HepG2 (cell line): ENCODE data around the gene CYTH2. TPM values are rescaled to one million over a fixed set of nuclear protein-coding genes. Genes with fewer than 3 reads are reported as not detected.
A peak's percentile ranks its signal among the peaks of the same experiment; 100 is the strongest.

ENCODE experiments used
- CBX2 ChIP-seq, 2 experiments: fragments of 200-600 bp in 1 of 2; sonication (generic); formaldehyde crosslinking in 1 of 2; IDR thresholded peaks; 2 replicates each; pipeline versions ENCODE4 v1.7.0 to v1.8.1; 2018 to 2022; ENCODE audit warnings: low read depth in 2 of 2, low read length in 1 of 2, mild to moderate bottlenecking in 1 of 2, missing genetic modification reagents in 1 of 2
- MED1 ChIP-seq: sonication (generic); formaldehyde crosslinking; IDR thresholded peaks from 2 replicates; pipeline ENCODE4 v1.4.0; 2020; ENCODE audit warnings: missing genetic modification reagents
- MED8 ChIP-seq: sonication (generic); formaldehyde crosslinking; IDR thresholded peaks from 2 replicates; pipeline ENCODE4 v1.8.1; 2023; ENCODE audit warnings: mild to moderate bottlenecking, missing genetic modification reagents; ENCODE audit not compliant: insufficient replicate concordance
- SALL1 ChIP-seq: sonication (generic); formaldehyde crosslinking; IDR thresholded peaks from 2 replicates; pipeline ENCODE4 v1.8.0; 2022; ENCODE audit warnings: mild to moderate bottlenecking, missing genetic modification reagents
- SP2 ChIP-seq: sonication (generic); formaldehyde crosslinking; IDR thresholded peaks from 2 replicates; pipeline ENCODE4 v1.5.1; 2020; ENCODE audit warnings: mild to moderate bottlenecking, missing genetic modification reagents
- TSC22D2 ChIP-seq: sonication (generic); formaldehyde crosslinking; IDR thresholded peaks from 2 replicates; pipeline ENCODE4 v1.5.1; 2020; ENCODE audit warnings: missing genetic modification reagents, mild to moderate bottlenecking, borderline replicate concordance
- ZFP41 ChIP-seq: sonication (generic); formaldehyde crosslinking; IDR thresholded peaks from 2 replicates; pipeline ENCODE4 v1.4.0; 2020; ENCODE audit warnings: mild to moderate bottlenecking, missing genetic modification reagents, borderline replicate concordance
- ZNF224 ChIP-seq: sonication (generic); formaldehyde crosslinking; IDR thresholded peaks from 2 replicates; pipeline ENCODE4 v1.5.0; 2020; ENCODE audit warnings: mild to moderate bottlenecking, missing genetic modification reagents
- polyA plus RNA-seq, 8 experiments: library from polyadenylated mRNA; depleted of rRNA in 3 of 8; stranded (reverse) in 7 of 8; unstranded in 1 of 8; fragments of >200 nt; fragmentation: Illumina TruSeq in 4 of 8; extraction: Trizol in 4 of 8; gene quantifications; 2 replicates each; pipeline versions ENCODE4 v1.2.1 to v1.2.3, GENCODE V29; 2011 to 2016; ENCODE audit warnings: low read depth in 4 of 8, missing spikeins in 1 of 8, mixed read lengths in 1 of 8; ENCODE audit not compliant: insufficient read depth in 1 of 8
- total RNA-seq, 5 experiments: library from RNA; depleted of rRNA; stranded (reverse); fragments of >200 nt; fragmentation: Illumina TruSeq; extraction: Trizol; gene quantifications; 2 replicates each; pipeline ENCODE4 v1.2.3, GENCODE V29; 2016; ENCODE audit warnings: low read depth in 1 of 5
- TF ChIP-seq, protein P1 (sequence below): sonication (generic); formaldehyde crosslinking; IDR thresholded peaks from 2 replicates; pipeline ENCODE4 v1.4.0; 2020; ENCODE audit warnings: missing genetic modification reagents
- TF ChIP-seq, protein P2 (sequence below): sonication (generic); formaldehyde crosslinking; IDR thresholded peaks from 2 replicates; pipeline ENCODE4 v1.4.0; 2020; ENCODE audit warnings: missing genetic modification reagents, mild to moderate bottlenecking, borderline replicate concordance
- TF ChIP-seq, protein P3 (sequence below), 2 experiments: sonication (generic) in 1 of 2; formaldehyde crosslinking in 1 of 2; IDR thresholded peaks; 2 replicates each; pipeline versions ENCODE4 v1.6.1 to v1.9.0; 2014 to 2022; ENCODE audit warnings: antibody characterized with exemption in 1 of 2, borderline replicate concordance in 1 of 2, inconsistent platforms in 1 of 2, low read depth in 1 of 2, missing genetic modification reagents in 1 of 2
- TF ChIP-seq, protein P4 (sequence below): sonication (generic); formaldehyde crosslinking; IDR thresholded peaks from 2 replicates; pipeline ENCODE4 v1.4.0; 2020; ENCODE audit warnings: low read depth, mild to moderate bottlenecking, missing genetic modification reagents

CYTH2 gene
- total and polyA plus RNA-seq, 2 of the 13 experiments (the other 11 are each of a cell fraction or from before 2014, with no cell fraction given): 16.5 to 39.3 TPM

DNA sequence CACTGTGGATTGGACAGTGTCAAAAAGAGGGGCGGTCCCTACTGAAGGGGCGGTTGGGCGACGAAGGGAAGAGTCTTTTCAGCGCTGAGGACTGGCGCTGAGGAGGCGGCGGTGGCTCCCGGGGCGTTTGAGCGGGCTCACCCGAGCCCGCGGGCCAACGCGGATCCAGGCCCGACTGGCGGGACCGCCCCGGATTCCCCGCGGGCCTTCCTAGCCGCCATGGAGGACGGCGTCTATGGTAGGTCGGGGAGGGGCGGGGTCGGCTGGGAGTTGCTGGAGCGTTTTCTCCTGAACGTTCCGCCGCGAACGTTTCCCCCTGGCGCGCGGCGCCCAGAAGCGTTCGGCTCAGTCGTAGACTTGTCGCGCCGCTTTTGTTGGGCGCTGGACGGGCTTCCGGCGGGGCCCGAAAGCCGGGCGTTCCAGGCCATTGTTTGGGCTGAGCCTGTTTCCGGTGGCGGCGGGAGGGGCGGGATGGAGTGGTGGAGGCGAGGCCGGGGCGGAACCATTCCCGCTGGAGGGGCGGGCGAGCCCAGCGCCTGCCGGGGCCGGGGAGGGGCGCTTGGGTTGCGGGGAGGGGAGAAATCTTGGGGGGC, at the start of gene CYTH2 (continued):
- TF ChIP-seq SALL1 (0 out of 2 replicates have a peak, but pooled peaks have one; percentile 16), TSC22D2 (CRISPR knock-in tag) (0 out of 2 replicates have a peak, but pooled peaks have one; percentile 37), CBX2 (IDR thresholded peaks at IDR 0.05; ENCODE audit: low read depth, low read length) (no peak), CBX2 (CRISPR knock-in tag; IDR thresholded peaks at IDR 0.05; ENCODE audit: low read depth) (no peak), ZFP41 (no peak), SP2 (CRISPR knock-in tag) (peak; percentile 64), MED1 (CRISPR knock-in tag) (0 out of 2 replicates have a peak, but pooled peaks have one; percentile 23), ZNF224 (no peak), MED8 (CRISPR knock-in tag) (no peak)
- TF ChIP-seq, protein P1, sequence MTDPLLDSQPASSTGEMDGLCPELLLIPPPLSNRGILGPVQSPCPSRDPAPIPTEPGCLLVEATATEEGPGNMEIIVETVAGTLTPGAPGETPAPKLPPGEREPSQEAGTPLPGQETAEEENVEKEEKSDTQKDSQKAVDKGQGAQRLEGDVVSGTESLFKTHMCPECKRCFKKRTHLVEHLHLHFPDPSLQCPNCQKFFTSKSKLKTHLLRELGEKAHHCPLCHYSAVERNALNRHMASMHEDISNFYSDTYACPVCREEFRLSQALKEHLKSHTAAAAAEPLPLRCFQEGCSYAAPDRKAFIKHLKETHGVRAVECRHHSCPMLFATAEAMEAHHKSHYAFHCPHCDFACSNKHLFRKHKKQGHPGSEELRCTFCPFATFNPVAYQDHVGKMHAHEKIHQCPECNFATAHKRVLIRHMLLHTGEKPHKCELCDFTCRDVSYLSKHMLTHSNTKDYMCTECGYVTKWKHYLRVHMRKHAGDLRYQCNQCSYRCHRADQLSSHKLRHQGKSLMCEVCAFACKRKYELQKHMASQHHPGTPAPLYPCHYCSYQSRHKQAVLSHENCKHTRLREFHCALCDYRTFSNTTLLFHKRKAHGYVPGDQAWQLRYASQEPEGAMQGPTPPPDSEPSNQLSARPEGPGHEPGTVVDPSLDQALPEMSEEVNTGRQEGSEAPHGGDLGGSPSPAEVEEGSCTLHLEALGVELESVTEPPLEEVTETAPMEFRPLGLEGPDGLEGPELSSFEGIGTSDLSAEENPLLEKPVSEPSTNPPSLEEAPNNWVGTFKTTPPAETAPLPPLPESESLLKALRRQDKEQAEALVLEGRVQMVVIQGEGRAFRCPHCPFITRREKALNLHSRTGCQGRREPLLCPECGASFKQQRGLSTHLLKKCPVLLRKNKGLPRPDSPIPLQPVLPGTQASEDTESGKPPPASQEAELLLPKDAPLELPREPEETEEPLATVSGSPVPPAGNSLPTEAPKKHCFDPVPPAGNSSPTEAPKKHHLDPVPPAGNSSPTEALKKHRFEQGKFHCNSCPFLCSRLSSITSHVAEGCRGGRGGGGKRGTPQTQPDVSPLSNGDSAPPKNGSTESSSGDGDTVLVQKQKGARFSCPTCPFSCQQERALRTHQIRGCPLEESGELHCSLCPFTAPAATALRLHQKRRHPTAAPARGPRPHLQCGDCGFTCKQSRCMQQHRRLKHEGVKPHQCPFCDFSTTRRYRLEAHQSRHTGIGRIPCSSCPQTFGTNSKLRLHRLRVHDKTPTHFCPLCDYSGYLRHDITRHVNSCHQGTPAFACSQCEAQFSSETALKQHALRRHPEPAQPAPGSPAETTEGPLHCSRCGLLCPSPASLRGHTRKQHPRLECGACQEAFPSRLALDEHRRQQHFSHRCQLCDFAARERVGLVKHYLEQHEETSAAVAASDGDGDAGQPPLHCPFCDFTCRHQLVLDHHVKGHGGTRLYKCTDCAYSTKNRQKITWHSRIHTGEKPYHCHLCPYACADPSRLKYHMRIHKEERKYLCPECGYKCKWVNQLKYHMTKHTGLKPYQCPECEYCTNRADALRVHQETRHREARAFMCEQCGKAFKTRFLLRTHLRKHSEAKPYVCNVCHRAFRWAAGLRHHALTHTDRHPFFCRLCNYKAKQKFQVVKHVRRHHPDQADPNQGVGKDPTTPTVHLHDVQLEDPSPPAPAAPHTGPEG: 0 out of 2 replicates have a peak, but pooled peaks have one; percentile 39
- TF ChIP-seq, protein P2, sequence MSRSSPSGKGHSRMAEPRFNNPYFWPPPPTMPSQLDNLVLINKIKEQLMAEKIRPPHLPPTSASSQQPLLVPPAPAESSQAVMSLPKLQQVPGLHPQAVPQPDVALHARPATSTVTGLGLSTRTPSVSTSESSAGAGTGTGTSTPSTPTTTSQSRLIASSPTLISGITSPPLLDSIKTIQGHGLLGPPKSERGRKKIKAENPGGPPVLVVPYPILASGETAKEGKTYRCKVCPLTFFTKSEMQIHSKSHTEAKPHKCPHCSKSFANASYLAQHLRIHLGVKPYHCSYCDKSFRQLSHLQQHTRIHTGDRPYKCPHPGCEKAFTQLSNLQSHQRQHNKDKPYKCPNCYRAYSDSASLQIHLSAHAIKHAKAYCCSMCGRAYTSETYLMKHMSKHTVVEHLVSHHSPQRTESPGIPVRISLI (CRISPR knock-in tag): no peak
- TF ChIP-seq, protein P3, sequence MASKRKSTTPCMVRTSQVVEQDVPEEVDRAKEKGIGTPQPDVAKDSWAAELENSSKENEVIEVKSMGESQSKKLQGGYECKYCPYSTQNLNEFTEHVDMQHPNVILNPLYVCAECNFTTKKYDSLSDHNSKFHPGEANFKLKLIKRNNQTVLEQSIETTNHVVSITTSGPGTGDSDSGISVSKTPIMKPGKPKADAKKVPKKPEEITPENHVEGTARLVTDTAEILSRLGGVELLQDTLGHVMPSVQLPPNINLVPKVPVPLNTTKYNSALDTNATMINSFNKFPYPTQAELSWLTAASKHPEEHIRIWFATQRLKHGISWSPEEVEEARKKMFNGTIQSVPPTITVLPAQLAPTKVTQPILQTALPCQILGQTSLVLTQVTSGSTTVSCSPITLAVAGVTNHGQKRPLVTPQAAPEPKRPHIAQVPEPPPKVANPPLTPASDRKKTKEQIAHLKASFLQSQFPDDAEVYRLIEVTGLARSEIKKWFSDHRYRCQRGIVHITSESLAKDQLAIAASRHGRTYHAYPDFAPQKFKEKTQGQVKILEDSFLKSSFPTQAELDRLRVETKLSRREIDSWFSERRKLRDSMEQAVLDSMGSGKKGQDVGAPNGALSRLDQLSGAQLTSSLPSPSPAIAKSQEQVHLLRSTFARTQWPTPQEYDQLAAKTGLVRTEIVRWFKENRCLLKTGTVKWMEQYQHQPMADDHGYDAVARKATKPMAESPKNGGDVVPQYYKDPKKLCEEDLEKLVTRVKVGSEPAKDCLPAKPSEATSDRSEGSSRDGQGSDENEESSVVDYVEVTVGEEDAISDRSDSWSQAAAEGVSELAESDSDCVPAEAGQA (IDR thresholded peaks at IDR 0.05; ENCODE audit: low read depth): no peak
- TF ChIP-seq, protein P3 (CRISPR knock-in tag; IDR thresholded peaks at IDR 0.05; ENCODE audit: borderline replicate concordance): 0 out of 2 replicates have a peak, but pooled peaks have one; percentile 63
- TF ChIP-seq, protein P4, sequence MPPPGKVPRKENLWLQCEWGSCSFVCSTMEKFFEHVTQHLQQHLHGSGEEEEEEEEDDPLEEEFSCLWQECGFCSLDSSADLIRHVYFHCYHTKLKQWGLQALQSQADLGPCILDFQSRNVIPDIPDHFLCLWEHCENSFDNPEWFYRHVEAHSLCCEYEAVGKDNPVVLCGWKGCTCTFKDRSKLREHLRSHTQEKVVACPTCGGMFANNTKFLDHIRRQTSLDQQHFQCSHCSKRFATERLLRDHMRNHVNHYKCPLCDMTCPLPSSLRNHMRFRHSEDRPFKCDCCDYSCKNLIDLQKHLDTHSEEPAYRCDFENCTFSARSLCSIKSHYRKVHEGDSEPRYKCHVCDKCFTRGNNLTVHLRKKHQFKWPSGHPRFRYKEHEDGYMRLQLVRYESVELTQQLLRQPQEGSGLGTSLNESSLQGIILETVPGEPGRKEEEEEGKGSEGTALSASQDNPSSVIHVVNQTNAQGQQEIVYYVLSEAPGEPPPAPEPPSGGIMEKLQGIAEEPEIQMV (CRISPR knock-in tag): 0 out of 2 replicates have a peak, but pooled peaks have one; percentile 24
